Renal pelvis (tissue), 4 donors: ENCODE results near the gene RSF1. TPM values are rescaled to one million over a fixed set of nuclear protein-coding genes. Genes with fewer than 3 reads are reported as not detected.

Source experiments
- DNase-seq: peaks from one replicate; pipeline ENCODE4 v3.0.0-alpha.2; 2013
- polyA plus RNA-seq, 3 donors: library from polyadenylated mRNA; unstranded; fragments of 120-200 nt; gene quantifications; one replicate each; pipeline ENCODE4 v1.2.1, GENCODE V29; 2013; ENCODE audit not compliant: insufficient read length in 3 of 3

Gene RSF1
- polyA plus RNA-seq, 3 donors: 64.5 to 67.7 (median 65.2) TPM

- peak; percentile 56 for DNase-seq
Measured at GRCh38 chr11:77819921-77820564, 479 bp downstream of the RSF1 start.

- peak; percentile 81 for DNase-seq
Measured at GRCh38 chr11:77819411-77819920, 1.1 kb downstream of the RSF1 start.

GRCh38 chr11:77815459-77815858 is 5.1 kb downstream of the RSF1 start:
- DNase-seq: no peak

- no peak for DNase-seq
Measured at GRCh38 chr11:77814848-77815247, 5.7 kb downstream of the RSF1 start.

GRCh38 chr11:77813256-77813655 is 7.3 kb downstream of the RSF1 start:
- no peak for DNase-seq

GRCh38 chr11:77806993-77807392 is 13.5 kb downstream of the RSF1 start:
- no peak for DNase-seq

- no peak for DNase-seq
Measured at GRCh38 chr11:77806415-77806814, 14.1 kb downstream of the RSF1 start.

- DNase-seq: no peak
Measured at GRCh38 chr11:77801477-77801876, 19.0 kb downstream of the RSF1 start.

GRCh38 chr11:77800449-77800848 is 20.1 kb downstream of the RSF1 start:
- DNase-seq: no peak

GRCh38 chr11:77799338-77799737 is 21.2 kb downstream of the RSF1 start:
- DNase-seq: no peak

- DNase-seq: no peak
Measured at GRCh38 chr11:77793972-77794371, 26.6 kb downstream of the RSF1 start.

GRCh38 chr11:77791301-77791700 is 29.2 kb downstream of the RSF1 start:
- no peak for DNase-seq

- DNase-seq: no peak
Measured at GRCh38 chr11:77789731-77790476, 30.6 kb downstream of the RSF1 start.

GRCh38 chr11:77789061-77789730 is 31.3 kb downstream of the RSF1 start:
- DNase-seq: no peak

GRCh38 chr11:77784572-77784971 is 36.0 kb downstream of the RSF1 start:
- no peak for DNase-seq

- no peak for DNase-seq
Measured at GRCh38 chr11:77783025-77783424, 37.5 kb downstream of the RSF1 start.

- peak; percentile 17 for DNase-seq
Measured at GRCh38 chr11:77779935-77780334, 40.6 kb downstream of the RSF1 start.

- no peak for DNase-seq
Measured at GRCh38 chr11:77778549-77778948, 42.0 kb downstream of the RSF1 start.

- DNase-seq: no peak
Measured at GRCh38 chr11:77778118-77778517, 42.4 kb downstream of the RSF1 start.

- no peak for DNase-seq
Measured at GRCh38 chr11:77776455-77776854, 44.1 kb downstream of the RSF1 start.

GRCh38 chr11:77775936-77776335 is 44.6 kb downstream of the RSF1 start:
- DNase-seq: no peak

- DNase-seq: no peak
Measured at GRCh38 chr11:77771135-77771534, 49.4 kb downstream of the RSF1 start.

GRCh38 chr11:77770629-77771028 is 49.9 kb downstream of the RSF1 start:
- no peak for DNase-seq
